ENCODE data around the gene NTHL1.

- no peak for TF ChIP-seq CTCF (IDR thresholded peaks at IDR 0.05)
- no peak for TF ChIP-seq POLR2A (IDR thresholded peaks at IDR 0.05)
- TF ChIP-seq POLR2AphosphoS5 (IDR thresholded peaks at IDR 0.05; ENCODE audit: insufficient read depth in 1 of 2, low read depth in 1 of 2): no peak
These were observed 21.1 kb downstream of the NTHL1 start, which contains the start of gene NHERF2 for GRCh38 chr16:2026461-2027023.

Measured in vagina (tissue), 2 donors.